ENCODE results near the gene AQP2. TPM values are rescaled to one million over a fixed set of nuclear protein-coding genes. Genes with fewer than 3 reads are reported as not detected.

AQP2 gene
- total and polyA plus RNA-seq, 2 of the 13 experiments (the other 11 are each of a cell fraction or from before 2014, with no cell fraction given): not detected

DNA sequence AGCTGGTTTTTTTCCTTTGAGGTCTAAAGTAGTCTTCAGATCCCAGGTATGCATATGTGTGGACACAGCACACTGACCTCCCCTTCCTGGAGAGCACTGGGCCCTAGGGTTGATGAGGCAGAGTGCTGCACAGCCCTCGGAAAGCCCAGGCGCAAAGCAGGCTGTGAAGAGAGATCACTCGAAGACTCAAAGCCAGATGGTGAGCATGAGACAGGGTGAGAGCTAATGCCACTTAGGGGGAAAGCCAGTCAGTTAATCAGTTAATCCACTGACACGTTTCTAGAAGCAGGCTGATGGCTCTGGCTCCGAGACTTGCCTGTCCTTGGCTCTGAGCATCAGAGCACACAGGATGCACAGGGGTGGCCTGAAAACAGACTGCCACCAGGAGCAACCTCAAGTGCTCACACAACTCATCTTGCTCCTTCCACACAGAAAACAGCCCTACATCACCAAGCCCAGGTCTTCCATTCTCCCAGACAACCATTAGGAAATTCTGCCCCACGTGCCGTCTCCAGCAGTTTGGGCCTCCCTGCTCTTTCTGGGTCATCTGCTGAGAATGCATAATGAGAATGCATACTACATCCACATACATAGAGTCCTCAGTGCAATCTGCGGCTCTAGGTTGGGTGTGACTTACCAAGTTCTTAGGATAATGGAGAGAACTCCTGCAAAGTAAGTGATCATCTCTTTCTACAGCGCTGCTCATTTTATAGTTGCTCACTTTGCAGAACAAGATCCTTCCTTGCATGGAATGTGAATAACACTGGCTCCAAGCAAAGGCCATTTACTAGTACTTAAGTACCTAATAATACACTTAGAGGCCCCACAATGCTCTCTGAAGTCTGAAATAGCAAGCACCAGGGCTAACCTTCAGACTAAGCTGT lies 34.2 kb downstream of the AQP2 start:
- H3K9me3 ChIP-seq (ENCODE audit: low read length): no peaks in the 10 kb centered on the region
- H3K27me3 ChIP-seq (ENCODE audit: control insufficient read depth in 1 of 2, insufficient read depth in 2 of 2, low read length in 2 of 2): no peaks in the 10 kb centered on the region
- intact Hi-C loops (cut with micrococcal nuclease; ENCODE audit: unreplicated experiment) (loop anchor here (5.0 kb wide), 1 partner anchor 38 kb away; no protein-coding TSS in a partner anchor), in situ Hi-C loops (cut with HindIII; ENCODE audit: extremely low pct_ligation_motif_present, low pct_unique_long_range_greater_than_20kb) (no loop called here)
- no peak overlapping the region for H3K4me3 ChIP-seq (replicated peaks in 1 of 3; ENCODE audit: insufficient read depth in 1 of 3, low read depth in 2 of 3, low read length in 3 of 3)
- ChIA-PET POLR2A (interaction anchor here (1.6 kb wide), 1 partner anchor 11 kb away, joined by 4 read pairs; no protein-coding TSS in a partner anchor), CTCF (ENCODE audit: low intra/inter-chr PET ratio, low total read pairs) (no interaction called here)
- peaks cover 0 to 1% of the 10 kb centered on the region in 2 experiments; a peak in 3 of 5 replicates for H3K36me3 ChIP-seq (replicated peaks in 1 of 2; ENCODE audit: control insufficient read depth in 1 of 2, insufficient read depth in 2 of 2, low read length in 2 of 2)
- no peak overlapping the region for H3K9ac ChIP-seq (ENCODE audit: insufficient read depth, low read depth, low read length)
- ATAC-seq (no peak), DNase-seq (ENCODE audit: low spot score) (no peak), FAIRE-seq (no peak)
- peaks cover 63% of the 10 kb centered on the region for H3K4me1 ChIP-seq (ENCODE audit: insufficient read depth, low read length)
- no TSS peak for BruUV-seq (replicated peaks)
- H2AFZ ChIP-seq (ENCODE audit: low read length): no peak overlapping the region
- no peaks in the 10 kb centered on the region for H4K20me1 ChIP-seq (ENCODE audit: insufficient read depth, low read length)
- 91% methylated on average over 7 of the region's 9 CpGs for WGBS (ENCODE audit: low lambda C conversion rate)
- no peak overlapping the region for H3K4me2 ChIP-seq (ENCODE audit: low read depth, low read length)
- TF ChIP-seq ZNF7 (CRISPR knock-in tag; IDR thresholded peaks at IDR 0.05): peak; percentile 80
- TF ChIP-seq STAG1 (CRISPR knock-in tag; IDR thresholded peaks at IDR 0.05): no peak
- no peak for TF ChIP-seq MTF2 (CRISPR knock-in tag; IDR thresholded peaks at IDR 0.05; ENCODE audit: borderline replicate concordance)
- no peak for TF ChIP-seq ZNF598 (CRISPR knock-in tag; IDR thresholded peaks at IDR 0.05; ENCODE audit: borderline replicate concordance)
- no peak for TF ChIP-seq SSRP1 (CRISPR knock-in tag; IDR thresholded peaks at IDR 0.05)
- no peak for TF ChIP-seq TSC22D2 (CRISPR knock-in tag; IDR thresholded peaks at IDR 0.05; ENCODE audit: borderline replicate concordance)
- no peak for TF ChIP-seq KDM2A (CRISPR knock-in tag; IDR thresholded peaks at IDR 0.05; ENCODE audit: borderline replicate concordance, low read depth)
- no peaks in the 10 kb centered on the region for H3K79me2 ChIP-seq (ENCODE audit: insufficient read depth, low read length)
- H3K27ac ChIP-seq (ENCODE audit: extremely low read length, insufficient read depth, low read length): no peak overlapping the region

DNA sequence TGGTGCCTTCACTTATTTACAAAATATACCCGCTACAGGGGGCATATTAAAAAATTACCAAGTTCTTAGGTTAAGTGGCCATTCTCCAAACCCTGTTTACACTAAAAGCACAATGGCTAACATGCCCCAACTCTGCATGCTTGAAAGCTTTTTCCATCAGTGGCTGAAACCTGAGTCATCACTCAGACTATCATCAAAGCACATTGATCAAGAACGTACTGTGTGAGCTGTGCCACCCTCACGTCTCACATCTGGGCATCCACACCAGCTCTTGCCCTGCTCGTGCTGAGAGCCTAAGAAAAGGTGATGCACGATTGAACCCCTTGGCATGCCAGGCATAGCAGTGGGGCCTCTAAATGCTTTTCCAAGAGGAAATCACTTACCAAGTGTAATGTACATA lies 35.4 kb downstream of the AQP2 start:
- Histone ChIP-seq H3K9ac (ENCODE audit: insufficient read depth, low read depth, low read length) (no peak overlapping the region), H2AFZ (ENCODE audit: low read length) (no peak overlapping the region), H3K36me3 (replicated peaks in 1 of 2; ENCODE audit: control insufficient read depth in 1 of 2, insufficient read depth in 2 of 2, low read length in 2 of 2) (peaks cover 4 to 8% of the 10 kb centered on the region in 2 experiments; a peak in 4 of 5 replicates), H3K9me3 (ENCODE audit: low read length) (no peaks in the 10 kb centered on the region), H3K27ac (ENCODE audit: extremely low read length, insufficient read depth, low read length) (no peak overlapping the region), H3K79me2 (ENCODE audit: insufficient read depth, low read length) (no peaks in the 10 kb centered on the region), H3K27me3 (ENCODE audit: control insufficient read depth in 1 of 2, insufficient read depth in 2 of 2, low read length in 2 of 2) (no peaks in the 10 kb centered on the region), H3K4me1 (ENCODE audit: insufficient read depth, low read length) (peaks cover 51% of the 10 kb centered on the region), H3K4me2 (ENCODE audit: low read depth, low read length) (no peak overlapping the region), H4K20me1 (ENCODE audit: insufficient read depth, low read length) (no peaks in the 10 kb centered on the region), H3K4me3 (replicated peaks in 1 of 3; ENCODE audit: insufficient read depth in 1 of 3, low read depth in 2 of 3, low read length in 3 of 3) (no peak overlapping the region)
- in situ Hi-C loops (cut with HindIII; ENCODE audit: extremely low pct_ligation_motif_present, low pct_unique_long_range_greater_than_20kb) (no loop called here), intact Hi-C loops (cut with micrococcal nuclease; ENCODE audit: unreplicated experiment) (no loop called here)
- CTCF ChIA-PET (ENCODE audit: low intra/inter-chr PET ratio, low total read pairs): no interaction called here
- ATAC-seq (no peak), FAIRE-seq (no peak), DNase-seq (ENCODE audit: low spot score) (no peak)
- no TSS peak for BruUV-seq (replicated peaks)
- POLR2A ChIA-PET: no interaction called here
- 90% methylated on average over 5 of the region's 5 CpGs for WGBS (ENCODE audit: low lambda C conversion rate)
- no peak for TF ChIP-seq KDM2A (CRISPR knock-in tag; IDR thresholded peaks at IDR 0.05; ENCODE audit: borderline replicate concordance, low read depth)
- TF ChIP-seq, protein P1, sequence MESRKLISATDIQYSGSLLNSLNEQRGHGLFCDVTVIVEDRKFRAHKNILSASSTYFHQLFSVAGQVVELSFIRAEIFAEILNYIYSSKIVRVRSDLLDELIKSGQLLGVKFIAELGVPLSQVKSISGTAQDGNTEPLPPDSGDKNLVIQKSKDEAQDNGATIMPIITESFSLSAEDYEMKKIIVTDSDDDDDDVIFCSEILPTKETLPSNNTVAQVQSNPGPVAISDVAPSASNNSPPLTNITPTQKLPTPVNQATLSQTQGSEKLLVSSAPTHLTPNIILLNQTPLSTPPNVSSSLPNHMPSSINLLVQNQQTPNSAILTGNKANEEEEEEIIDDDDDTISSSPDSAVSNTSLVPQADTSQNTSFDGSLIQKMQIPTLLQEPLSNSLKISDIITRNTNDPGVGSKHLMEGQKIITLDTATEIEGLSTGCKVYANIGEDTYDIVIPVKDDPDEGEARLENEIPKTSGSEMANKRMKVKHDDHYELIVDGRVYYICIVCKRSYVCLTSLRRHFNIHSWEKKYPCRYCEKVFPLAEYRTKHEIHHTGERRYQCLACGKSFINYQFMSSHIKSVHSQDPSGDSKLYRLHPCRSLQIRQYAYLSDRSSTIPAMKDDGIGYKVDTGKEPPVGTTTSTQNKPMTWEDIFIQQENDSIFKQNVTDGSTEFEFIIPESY (CRISPR knock-in tag; IDR thresholded peaks at IDR 0.05): no peak
- TF ChIP-seq, protein P2, sequence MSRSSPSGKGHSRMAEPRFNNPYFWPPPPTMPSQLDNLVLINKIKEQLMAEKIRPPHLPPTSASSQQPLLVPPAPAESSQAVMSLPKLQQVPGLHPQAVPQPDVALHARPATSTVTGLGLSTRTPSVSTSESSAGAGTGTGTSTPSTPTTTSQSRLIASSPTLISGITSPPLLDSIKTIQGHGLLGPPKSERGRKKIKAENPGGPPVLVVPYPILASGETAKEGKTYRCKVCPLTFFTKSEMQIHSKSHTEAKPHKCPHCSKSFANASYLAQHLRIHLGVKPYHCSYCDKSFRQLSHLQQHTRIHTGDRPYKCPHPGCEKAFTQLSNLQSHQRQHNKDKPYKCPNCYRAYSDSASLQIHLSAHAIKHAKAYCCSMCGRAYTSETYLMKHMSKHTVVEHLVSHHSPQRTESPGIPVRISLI (CRISPR knock-in tag; IDR thresholded peaks at IDR 0.05; ENCODE audit: borderline replicate concordance): no peak

All from HepG2 (cell line).